Trophoblast cell (in vitro differentiated cells and primary cell): Measurements from ENCODE around the gene MTMR6.
A peak's percentile ranks its signal among the peaks of the same experiment; 100 is the strongest.

Source experiments
- DNase-seq, 2 donors: peaks; one replicate each; pipeline ENCODE4 v3.0.0-alpha.2; 2016
- H2AFZ ChIP-seq: 2 replicates; pipeline ENCODE4 v1.6.1; 2013; ENCODE audit warnings: low read length, moderate library complexity, mild to moderate bottlenecking; ENCODE audit not compliant: insufficient read depth, poor library complexity
- H2AK5ac ChIP-seq: 2 replicates; pipeline ENCODE4 v1.6.1; 2013; ENCODE audit warnings: mild to moderate bottlenecking, low read length
- H2BK120ac ChIP-seq: 2 replicates; pipeline ENCODE4 v1.6.1; 2013; ENCODE audit warnings: low read length, mild to moderate bottlenecking, moderate library complexity; ENCODE audit not compliant: insufficient read depth, poor library complexity
- H2BK12ac ChIP-seq: 2 replicates; pipeline ENCODE4 v1.6.1; 2013; ENCODE audit warnings: mild to moderate bottlenecking, low read length, moderate library complexity
- H2BK5ac ChIP-seq: 2 replicates; pipeline ENCODE4 v1.6.1; 2013; ENCODE audit warnings: low read length, low read depth, moderate library complexity, mild to moderate bottlenecking; ENCODE audit not compliant: poor library complexity
- H3K14ac ChIP-seq: 2 replicates; pipeline ENCODE4 v1.6.1; 2013; ENCODE audit warnings: mild to moderate bottlenecking, low read length
- H3K18ac ChIP-seq: 2 replicates; pipeline ENCODE4 v1.6.1; 2013; ENCODE audit warnings: mild to moderate bottlenecking, low read length
- H3K23ac ChIP-seq: 2 replicates; pipeline ENCODE4 v1.6.1; 2013; ENCODE audit warnings: low read length
- H3K27ac ChIP-seq: 2 replicates; pipeline ENCODE4 v1.5.1; 2013; ENCODE audit warnings: low read depth, mild to moderate bottlenecking, inconsistent platforms, low read length, moderate library complexity
- H3K27me3 ChIP-seq: 2 replicates; pipeline ENCODE4 v1.6.1; 2013; ENCODE audit warnings: inconsistent platforms, mild to moderate bottlenecking, low read length, moderate library complexity; ENCODE audit not compliant: insufficient read depth
- H3K36me3 ChIP-seq, 2 experiments: 1 replicate in 1 of 2; 2 replicates in 1 of 2; pipeline ENCODE4 v1.6.1; 2013; ENCODE audit warnings: low read length in 2 of 2, mild to moderate bottlenecking in 2 of 2, moderate library complexity in 1 of 2; ENCODE audit not compliant: insufficient read depth in 2 of 2, control insufficient read depth in 1 of 2
- H3K4ac ChIP-seq: 2 replicates; pipeline ENCODE4 v1.6.1; 2013; ENCODE audit warnings: low read depth, mild to moderate bottlenecking, low read length, moderate library complexity
- H3K4me1 ChIP-seq, 2 experiments: 1 replicate in 1 of 2; 2 replicates in 1 of 2; pipeline ENCODE4 v1.6.1; 2013; ENCODE audit warnings: low read length in 2 of 2, mild to moderate bottlenecking in 2 of 2, moderate library complexity in 1 of 2; ENCODE audit not compliant: insufficient read depth in 2 of 2, control insufficient read depth in 1 of 2
- H3K4me2 ChIP-seq: 2 replicates; pipeline ENCODE4 v1.6.1; 2013; ENCODE audit warnings: inconsistent platforms, mild to moderate bottlenecking, low read length, moderate library complexity
- H3K4me3 ChIP-seq: 2 replicates; pipeline ENCODE4 v1.5.1; 2013; ENCODE audit warnings: mild to moderate bottlenecking, low read depth, low read length, inconsistent platforms
- H3K79me1 ChIP-seq: one replicate; pipeline ENCODE4 v1.6.1; 2013; ENCODE audit warnings: low read length
- H3K79me2 ChIP-seq: 2 replicates; pipeline ENCODE4 v1.6.1; 2013; ENCODE audit warnings: low read length, mild to moderate bottlenecking; ENCODE audit not compliant: control insufficient read depth, insufficient read depth, poor library complexity
- H3K9ac ChIP-seq: 2 replicates; pipeline ENCODE4 v1.6.1; 2013; ENCODE audit warnings: mild to moderate bottlenecking, low read length
- H3K9me3 ChIP-seq: 2 replicates; pipeline ENCODE4 v1.6.1; 2013; ENCODE audit warnings: low read depth, mild to moderate bottlenecking, control low read depth, inconsistent platforms, low read length; ENCODE audit not compliant: insufficient read depth
- H4K12ac ChIP-seq: 2 replicates; pipeline ENCODE4 v1.6.1; 2013; ENCODE audit warnings: low read depth, mild to moderate bottlenecking, low read length, moderate library complexity
- H4K8ac ChIP-seq: 2 replicates; pipeline ENCODE4 v1.6.1; 2013; ENCODE audit warnings: low read depth, mild to moderate bottlenecking, low read length, moderate library complexity
- H4K91ac ChIP-seq: one replicate; pipeline ENCODE4 v1.6.1; 2013; ENCODE audit warnings: low read depth, mild to moderate bottlenecking, low read length, moderate library complexity
- WGBS: extraction: QIAGEN DNeasy Blood & Tissue Kit; methylation state at CpG from one replicate; pipeline ENCODE4 v1.1.7; 2013; ENCODE audit warnings: missing lambda C conversion rate; ENCODE audit not compliant: insufficient read length, insufficient coverage; ENCODE audit errors: extremely low coverage; 5-methylcytosine and 5-hydroxymethylcytosine counted together

Gene MTMR6

DNA sequence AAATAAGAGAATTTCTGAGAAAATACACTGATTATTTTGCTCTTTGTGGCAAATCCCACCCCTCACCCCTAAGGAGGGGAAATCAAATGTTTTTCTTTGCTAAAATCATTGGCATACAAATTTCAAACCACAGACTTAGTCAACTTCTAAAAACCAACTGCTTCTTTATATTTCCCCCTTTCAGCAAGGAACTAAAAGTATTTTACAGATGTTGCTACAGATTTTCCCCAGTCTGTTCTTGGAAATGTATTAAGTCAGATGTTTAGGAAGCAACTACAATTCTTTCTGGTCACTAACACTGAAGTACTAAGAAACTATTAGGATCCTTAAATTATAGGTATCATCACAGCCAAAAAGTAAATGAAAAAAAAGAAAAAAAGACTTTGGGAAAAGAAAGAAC, 6.9 kb downstream of the MTMR6 start:
- Histone ChIP-seq H3K4ac (no peak overlapping the region), H3K18ac (no peak overlapping the region), H2BK120ac (no peak overlapping the region), H4K91ac (no peak overlapping the region), H3K4me3 (no peak overlapping the region), H2BK5ac (no peak overlapping the region), H2AFZ (no peak overlapping the region), H3K27me3 (no peaks in the 10 kb centered on the region), H4K12ac (no peak overlapping the region), H3K27ac (no peak overlapping the region), H4K8ac (no peak overlapping the region), H2BK12ac (no peak overlapping the region), H3K4me1 (no peaks in the 10 kb centered on the region), H3K9me3 (no peaks in the 10 kb centered on the region), H3K14ac (no peak overlapping the region), H2AK5ac (no peak overlapping the region), H3K4me2 (no peak overlapping the region), H3K23ac (no peak overlapping the region), H3K79me1 (no peaks in the 10 kb centered on the region), H3K79me2 (no peaks in the 10 kb centered on the region), H3K36me3 (peaks cover 0 to 3% of the 10 kb centered on the region in 2 experiments), H3K9ac (no peak overlapping the region)
- DNase-seq: no peak

DNA sequence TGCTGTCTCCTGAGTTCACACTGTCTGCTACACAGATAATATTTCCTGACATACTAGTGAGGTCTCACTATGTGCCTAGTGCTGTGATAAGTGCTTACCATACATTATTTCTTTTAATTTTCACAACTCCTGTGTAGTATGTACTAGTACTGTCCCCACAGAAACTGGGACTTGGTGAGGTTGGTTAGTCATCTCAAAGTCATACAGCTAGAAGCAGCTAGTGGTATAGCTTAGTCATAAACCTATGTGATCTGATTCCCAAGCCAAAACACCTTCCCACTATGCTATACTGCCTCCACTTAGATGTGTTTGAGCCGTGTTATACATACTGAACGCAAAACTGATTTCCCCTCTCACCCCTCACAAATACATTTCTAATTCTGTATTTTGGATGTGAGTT, 10.5 kb downstream of the MTMR6 start:
- Histone ChIP-seq H2AFZ (no peak overlapping the region), H4K8ac (no peak overlapping the region), H3K27ac (no peak overlapping the region), H3K4me1 (no peaks in the 10 kb centered on the region), H2BK12ac (no peak overlapping the region), H4K12ac (no peak overlapping the region), H2AK5ac (no peak overlapping the region), H3K79me2 (no peaks in the 10 kb centered on the region), H3K18ac (no peak overlapping the region), H3K27me3 (no peaks in the 10 kb centered on the region), H3K14ac (no peak overlapping the region), H3K4ac (no peak overlapping the region), H3K4me2 (no peak overlapping the region), H3K79me1 (no peaks in the 10 kb centered on the region), H4K91ac (no peak overlapping the region), H2BK120ac (no peak overlapping the region), H3K9me3 (no peaks in the 10 kb centered on the region), H3K36me3 (no peaks in the 10 kb centered on the region), H3K9ac (no peak overlapping the region), H3K4me3 (no peak overlapping the region), H3K23ac (no peak overlapping the region), H2BK5ac (no peak overlapping the region)
- no peak for DNase-seq
- WGBS: no CpG with 5 or more reads among the region's 2 CpGs

DNA sequence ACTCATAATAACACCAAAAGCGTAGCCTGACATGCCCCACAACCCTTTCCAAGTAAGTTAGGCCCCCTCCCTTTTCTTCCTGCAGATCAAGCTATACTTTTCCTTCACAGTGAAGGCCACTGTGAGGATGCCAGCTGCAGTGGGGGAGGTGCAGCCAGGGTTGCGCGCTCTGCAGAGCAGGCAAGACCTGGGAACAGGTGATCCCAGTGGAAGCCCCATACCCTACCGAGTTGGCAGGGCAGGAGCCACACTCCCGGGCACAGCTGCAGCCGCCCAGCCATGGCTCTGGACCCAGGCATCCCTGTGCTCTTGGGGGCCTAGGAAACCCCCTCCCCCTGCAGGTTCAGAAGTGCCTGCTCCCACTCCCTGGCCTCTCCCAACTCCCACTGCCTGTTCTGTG, 18.7 kb downstream of the MTMR6 start:
- no peak overlapping the region for H3K27ac ChIP-seq
- no peak for DNase-seq
- H3K4me2 ChIP-seq: no peak overlapping the region
- no peak overlapping the region for H2AFZ ChIP-seq
- no peak overlapping the region for H3K4me3 ChIP-seq
- no peak overlapping the region for H2BK5ac ChIP-seq
- H3K4ac ChIP-seq: no peak overlapping the region
- WGBS: no CpG with 5 or more reads among the region's 6 CpGs
- H4K8ac ChIP-seq: no peak overlapping the region
- no peaks in the 10 kb centered on the region for H3K9me3 ChIP-seq
- no peak overlapping the region for H3K23ac ChIP-seq
- H4K91ac ChIP-seq: no peak overlapping the region
- H3K9ac ChIP-seq: no peak overlapping the region
- H2BK120ac ChIP-seq: no peak overlapping the region
- H2BK12ac ChIP-seq: no peak overlapping the region
- no peaks in the 10 kb centered on the region for H3K4me1 ChIP-seq
- H3K79me2 ChIP-seq: no peaks in the 10 kb centered on the region
- no peak overlapping the region for H2AK5ac ChIP-seq
- no peaks in the 10 kb centered on the region for H3K79me1 ChIP-seq
- no peaks in the 10 kb centered on the region for H3K27me3 ChIP-seq
- peaks cover 5 to 6% of the 10 kb centered on the region in 2 experiments for H3K36me3 ChIP-seq
- H4K12ac ChIP-seq: no peak overlapping the region
- no peak overlapping the region for H3K14ac ChIP-seq
- H3K18ac ChIP-seq: no peak overlapping the region

DNA sequence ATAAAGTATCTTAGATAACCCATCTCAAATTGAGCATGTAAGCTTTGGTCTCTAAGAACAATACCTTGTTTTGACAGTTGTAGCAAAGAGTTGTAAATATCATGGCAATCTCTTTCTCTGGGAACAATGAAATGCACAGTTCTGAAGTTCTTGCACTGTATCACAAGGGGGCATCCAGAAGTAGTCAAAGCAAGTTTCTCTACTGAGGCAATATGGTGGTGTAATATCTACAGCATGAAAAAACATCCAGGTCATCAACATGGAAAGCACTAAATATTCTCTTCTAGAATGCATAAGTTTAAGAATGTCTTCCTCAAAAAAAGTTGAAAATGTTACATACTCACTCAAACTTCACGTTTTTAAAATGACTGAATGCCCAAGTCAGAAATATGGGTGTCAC, 19.6 kb downstream of the MTMR6 start:
- no peak overlapping the region for H3K4me3 ChIP-seq
- no peak overlapping the region for H3K18ac ChIP-seq
- peaks cover 5 to 6% of the 10 kb centered on the region in 2 experiments for H3K36me3 ChIP-seq
- H3K79me1 ChIP-seq: no peaks in the 10 kb centered on the region
- no peak overlapping the region for H2AFZ ChIP-seq
- no peak overlapping the region for H4K8ac ChIP-seq
- WGBS: no CpG with 5 or more reads among the region's 1 CpG
- no peaks in the 10 kb centered on the region for H3K4me1 ChIP-seq
- no peak overlapping the region for H3K9ac ChIP-seq
- H2BK12ac ChIP-seq: no peak overlapping the region
- H3K27ac ChIP-seq: no peak overlapping the region
- no peaks in the 10 kb centered on the region for H3K79me2 ChIP-seq
- no peak overlapping the region for H3K4me2 ChIP-seq
- H2AK5ac ChIP-seq: no peak overlapping the region
- H2BK5ac ChIP-seq: no peak overlapping the region
- H4K12ac ChIP-seq: no peak overlapping the region
- H2BK120ac ChIP-seq: no peak overlapping the region
- H4K91ac ChIP-seq: no peak overlapping the region
- H3K27me3 ChIP-seq: no peaks in the 10 kb centered on the region
- DNase-seq: peak in 1 of 2 donors; percentile 23
- no peak overlapping the region for H3K23ac ChIP-seq
- no peak overlapping the region for H3K4ac ChIP-seq
- H3K14ac ChIP-seq: no peak overlapping the region
- no peaks in the 10 kb centered on the region for H3K9me3 ChIP-seq
